Tibial artery (tissue), 4 donors: ENCODE results near the gene CDC6.

Experiments used
- DNase-seq, 2 donors: peaks; one replicate each; pipeline ENCODE4 v3.0.0-alpha.2; 2019
- H3K27ac ChIP-seq, 2 donors: fragments of 200-600 bp; sonication (generic) in 1 of 2; 1 replicate in 1 of 2; 2 replicates in 1 of 2; pipeline ENCODE4 v1.5.1; 2018 to 2019; ENCODE audit warnings: mild to moderate bottlenecking in 1 of 2
- H3K27me3 ChIP-seq, 2 donors: fragments of 200-600 bp; sonication (generic) in 1 of 2; one replicate each; pipeline versions ENCODE4 v1.5.1 to v1.6.0; 2016 to 2019
- H3K36me3 ChIP-seq, 3 donors: fragments of 200-600 bp; sonication (generic) in 2 of 3; one replicate each; pipeline ENCODE4 v1.5.1; 2016 to 2019; ENCODE audit warnings: mild to moderate bottlenecking in 2 of 3
- H3K4me1 ChIP-seq, 4 donors: fragments of 200-600 bp; sonication (generic) in 2 of 4; 1 replicate in 3 of 4; 2 replicates in 1 of 4; pipeline ENCODE4 v1.5.1; 2016 to 2019
- H3K4me3 ChIP-seq, 2 donors: fragments of 200-600 bp; sonication (generic) in 1 of 2; 1 replicate in 1 of 2; 2 replicates in 1 of 2; pipeline ENCODE4 v1.5.1; 2018 to 2019; ENCODE audit warnings: mild to moderate bottlenecking in 2 of 2
- H3K9me3 ChIP-seq, 3 donors: fragments of 200-600 bp; sonication (generic) in 1 of 3; one replicate each; pipeline ENCODE4 v1.5.1; 2016 to 2019
- intact Hi-C: fragments of 100-400 bp; cut with DNase I; formaldehyde crosslinking; loops from one replicate; pipeline ENCODE4 v1.15.0; 2023; ENCODE audit warnings: low total_unique reads
- TF ChIP-seq, protein P1 (sequence below), 2 experiments: fragments of 200-600 bp in 1 of 2; fragments of 450-650 bp in 1 of 2; IDR thresholded peaks; one replicate each; pipeline ENCODE4 v1.5.1; 2017 to 2019; ENCODE audit warnings: antibody characterized with exemption in 2 of 2, mild to moderate bottlenecking in 1 of 2, moderate library complexity in 1 of 2

The CDC6 gene, protein sequence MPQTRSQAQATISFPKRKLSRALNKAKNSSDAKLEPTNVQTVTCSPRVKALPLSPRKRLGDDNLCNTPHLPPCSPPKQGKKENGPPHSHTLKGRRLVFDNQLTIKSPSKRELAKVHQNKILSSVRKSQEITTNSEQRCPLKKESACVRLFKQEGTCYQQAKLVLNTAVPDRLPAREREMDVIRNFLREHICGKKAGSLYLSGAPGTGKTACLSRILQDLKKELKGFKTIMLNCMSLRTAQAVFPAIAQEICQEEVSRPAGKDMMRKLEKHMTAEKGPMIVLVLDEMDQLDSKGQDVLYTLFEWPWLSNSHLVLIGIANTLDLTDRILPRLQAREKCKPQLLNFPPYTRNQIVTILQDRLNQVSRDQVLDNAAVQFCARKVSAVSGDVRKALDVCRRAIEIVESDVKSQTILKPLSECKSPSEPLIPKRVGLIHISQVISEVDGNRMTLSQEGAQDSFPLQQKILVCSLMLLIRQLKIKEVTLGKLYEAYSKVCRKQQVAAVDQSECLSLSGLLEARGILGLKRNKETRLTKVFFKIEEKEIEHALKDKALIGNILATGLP

GRCh38 chr17:40287494-40288369 is at the start of gene CDC6:
CDC6 (plus strand) TSS chr17:40287879; CDS start chr17:40289421, 1,542 bp downstream.
- Histone ChIP-seq H3K36me3 (no peaks in the 10 kb centered on the region), H3K4me1 (peaks cover 0 to 26% (median 11%) of the 10 kb centered on the region in 4 donors), H3K27ac (peak within 1 kb of the TSS in 1 of 2 donors; percentile 30), H3K27me3 (no peaks in the 10 kb centered on the region), H3K4me3 (peak within 1 kb of the TSS; percentile 43 to 52), H3K9me3 (no peaks in the 10 kb centered on the region)
- intact Hi-C loops: no loop called here
- peak; percentile 99 for DNase-seq
- TF ChIP-seq, protein P1, sequence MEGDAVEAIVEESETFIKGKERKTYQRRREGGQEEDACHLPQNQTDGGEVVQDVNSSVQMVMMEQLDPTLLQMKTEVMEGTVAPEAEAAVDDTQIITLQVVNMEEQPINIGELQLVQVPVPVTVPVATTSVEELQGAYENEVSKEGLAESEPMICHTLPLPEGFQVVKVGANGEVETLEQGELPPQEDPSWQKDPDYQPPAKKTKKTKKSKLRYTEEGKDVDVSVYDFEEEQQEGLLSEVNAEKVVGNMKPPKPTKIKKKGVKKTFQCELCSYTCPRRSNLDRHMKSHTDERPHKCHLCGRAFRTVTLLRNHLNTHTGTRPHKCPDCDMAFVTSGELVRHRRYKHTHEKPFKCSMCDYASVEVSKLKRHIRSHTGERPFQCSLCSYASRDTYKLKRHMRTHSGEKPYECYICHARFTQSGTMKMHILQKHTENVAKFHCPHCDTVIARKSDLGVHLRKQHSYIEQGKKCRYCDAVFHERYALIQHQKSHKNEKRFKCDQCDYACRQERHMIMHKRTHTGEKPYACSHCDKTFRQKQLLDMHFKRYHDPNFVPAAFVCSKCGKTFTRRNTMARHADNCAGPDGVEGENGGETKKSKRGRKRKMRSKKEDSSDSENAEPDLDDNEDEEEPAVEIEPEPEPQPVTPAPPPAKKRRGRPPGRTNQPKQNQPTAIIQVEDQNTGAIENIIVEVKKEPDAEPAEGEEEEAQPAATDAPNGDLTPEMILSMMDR (IDR thresholded peaks at IDR 0.05): no peak

GRCh38 chr17:40241252-40241834 is 46.3 kb upstream of the CDC6 start:
- no peak overlapping the region for H3K4me3 ChIP-seq
- no peak for DNase-seq
- TF ChIP-seq, protein P1 (IDR thresholded peaks at IDR 0.05): no peak
- intact Hi-C loops: no loop called here
- no peak overlapping the region for H3K27ac ChIP-seq
- H3K27me3 ChIP-seq: no peaks in the 10 kb centered on the region
- no peaks in the 10 kb centered on the region for H3K9me3 ChIP-seq
- peaks cover 0 to under 1% (median 0%) of the 10 kb centered on the region in 3 donors for H3K36me3 ChIP-seq
- H3K4me1 ChIP-seq: peaks cover 0 to 26% (median 8%) of the 10 kb centered on the region in 4 donors

GRCh38 chr17:40242774-40243173 is 44.9 kb upstream of the CDC6 start:
- peaks cover 0 to 26% (median 8%) of the 10 kb centered on the region in 4 donors for H3K4me1 ChIP-seq

DNA sequence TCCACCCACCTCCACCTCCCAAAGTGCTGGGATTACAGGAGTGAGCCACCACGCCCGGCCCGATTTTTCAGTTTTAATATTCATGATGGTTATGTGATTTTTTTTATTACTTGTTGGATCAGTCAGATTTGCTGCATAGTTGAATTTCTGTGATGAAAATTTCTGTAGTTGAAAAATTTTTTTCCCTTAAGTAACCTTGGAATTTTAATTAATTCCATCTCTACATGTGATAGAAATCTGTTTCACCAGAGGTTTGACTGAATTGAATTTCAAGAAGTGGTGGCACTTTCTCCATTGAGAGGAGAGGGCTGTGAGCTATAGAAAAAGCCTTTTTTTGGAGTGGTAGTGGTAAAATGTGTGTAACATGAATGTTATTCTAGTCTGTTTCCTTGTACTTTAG is 43.9 kb upstream of the CDC6 start:
- H3K36me3 ChIP-seq: no peaks in the 10 kb centered on the region
- H3K27me3 ChIP-seq: no peaks in the 10 kb centered on the region
- no peak overlapping the region for H3K27ac ChIP-seq
- TF ChIP-seq, protein P1 (IDR thresholded peaks at IDR 0.05): no peak
- no peak overlapping the region for H3K4me3 ChIP-seq
- H3K9me3 ChIP-seq: no peaks in the 10 kb centered on the region
- no peak for DNase-seq
- peaks cover 0 to 26% (median 8%) of the 10 kb centered on the region in 4 donors for H3K4me1 ChIP-seq
- intact Hi-C loops: no loop called here

More at GRCh38 chr17:40242774-40243173, 44.9 kb upstream of the CDC6 start:
- DNase-seq: no peak
- TF ChIP-seq, protein P1 (IDR thresholded peaks at IDR 0.05): no peak
- no peaks in the 10 kb centered on the region for H3K36me3 ChIP-seq
- no peak overlapping the region for H3K27ac ChIP-seq
- no peak overlapping the region for H3K4me3 ChIP-seq
- no peaks in the 10 kb centered on the region for H3K9me3 ChIP-seq
- H3K27me3 ChIP-seq: no peaks in the 10 kb centered on the region
- intact Hi-C loops: no loop called here

DNA sequence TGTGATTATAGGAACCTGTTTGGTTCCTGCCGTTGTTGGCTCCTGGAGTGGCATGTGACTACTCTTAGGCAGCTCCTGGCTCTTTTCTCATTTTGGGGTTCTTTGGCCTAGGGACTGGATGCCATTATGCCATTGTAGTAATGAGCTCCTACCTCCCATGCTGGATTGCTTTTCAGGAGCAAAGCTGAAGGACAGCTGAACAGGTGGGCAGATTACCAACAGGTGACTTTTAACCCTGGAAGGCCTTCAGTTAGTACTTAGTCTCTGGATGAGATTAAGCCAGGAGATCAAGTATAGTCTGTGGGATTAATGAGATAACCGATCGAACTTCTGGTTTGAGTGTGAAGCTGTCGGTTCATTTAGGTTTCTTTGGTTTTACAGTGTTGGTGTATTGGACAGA is 43.4 kb upstream of the CDC6 start:
- H3K27me3 ChIP-seq: no peaks in the 10 kb centered on the region
- H3K36me3 ChIP-seq: no peaks in the 10 kb centered on the region
- H3K9me3 ChIP-seq: no peaks in the 10 kb centered on the region
- intact Hi-C loops: no loop called here
- H3K4me1 ChIP-seq: peaks cover 0 to 26% (median 8%) of the 10 kb centered on the region in 4 donors
- H3K27ac ChIP-seq: no peak overlapping the region
- DNase-seq: no peak
- TF ChIP-seq, protein P1 (IDR thresholded peaks at IDR 0.05): no peak
- no peak overlapping the region for H3K4me3 ChIP-seq
